ENCODE data around the gene COX11. TPM values are rescaled to one million over a fixed set of nuclear protein-coding genes. Genes with fewer than 3 reads are reported as not detected.

COX11 gene
- total RNA-seq, 1 experiment from 2014 or later: 98.5 TPM

DNA sequence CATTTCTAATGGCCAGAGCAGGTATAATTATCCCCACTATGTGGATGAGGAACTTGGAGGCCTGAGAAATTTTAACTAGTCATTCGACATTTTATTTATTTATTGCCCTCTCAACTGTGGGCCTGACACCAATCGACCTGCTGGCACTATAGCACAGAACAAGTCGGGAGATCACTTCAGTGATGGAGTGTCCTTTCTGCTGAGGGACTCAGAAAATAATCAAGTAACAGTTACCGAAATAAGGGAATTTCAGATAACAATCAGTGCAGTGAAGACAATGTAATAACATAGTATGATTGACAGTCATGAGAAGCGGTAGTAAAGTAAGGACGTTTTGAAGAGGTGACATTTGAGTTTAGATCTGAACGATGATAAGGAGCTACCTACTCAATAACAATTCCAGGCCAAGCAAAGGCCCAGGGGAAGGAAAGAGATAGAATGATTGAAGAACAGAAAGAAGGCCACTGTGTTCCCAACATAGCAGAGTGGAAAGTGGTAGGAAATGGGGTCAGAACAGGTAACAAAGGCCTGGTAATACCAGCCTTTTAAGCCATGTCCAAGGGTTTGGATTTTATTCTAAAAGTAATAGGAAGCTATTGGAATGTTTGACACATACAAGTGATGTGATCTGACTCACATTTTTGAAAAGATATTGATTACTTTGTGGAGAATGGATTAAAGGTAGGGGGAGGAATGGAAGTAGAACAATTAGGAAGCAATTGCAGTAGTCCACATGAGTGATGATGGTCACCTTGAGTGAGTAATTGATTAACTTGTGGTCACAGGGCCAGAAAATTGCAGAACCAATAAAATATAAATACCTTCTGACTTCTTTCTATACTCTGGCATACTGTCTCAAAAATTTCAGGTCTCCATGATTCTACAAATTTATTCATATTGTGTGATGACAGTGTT is 1.5 kb upstream of the COX11 start:
- no peak for DNase-seq (ENCODE audit: low spot score)
- in situ Hi-C loops (cut with HindIII; ENCODE audit: low sequenced_read_pairs): no loop called here

DNA sequence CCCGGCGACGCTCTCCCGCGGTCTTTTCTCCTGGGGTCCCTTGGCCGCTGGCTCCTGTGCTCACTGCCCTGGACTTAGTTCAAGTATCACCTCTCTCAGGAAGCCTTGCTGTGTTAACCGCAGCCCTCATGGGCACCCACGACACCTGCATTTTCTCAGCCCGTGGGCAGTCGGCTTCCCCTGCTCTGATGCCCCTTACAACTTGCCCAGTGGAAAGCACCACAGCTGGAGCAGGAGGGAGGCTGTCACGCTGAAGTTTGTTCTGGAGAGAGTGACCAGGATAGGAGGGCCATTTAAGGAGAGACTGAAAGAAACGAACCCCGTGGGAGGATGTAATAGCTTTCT is 506 bp upstream of the COX11 start:
- in situ Hi-C loops (cut with HindIII; ENCODE audit: low sequenced_read_pairs): no loop called here
- DNase-seq (ENCODE audit: low spot score): no peak

DNA sequence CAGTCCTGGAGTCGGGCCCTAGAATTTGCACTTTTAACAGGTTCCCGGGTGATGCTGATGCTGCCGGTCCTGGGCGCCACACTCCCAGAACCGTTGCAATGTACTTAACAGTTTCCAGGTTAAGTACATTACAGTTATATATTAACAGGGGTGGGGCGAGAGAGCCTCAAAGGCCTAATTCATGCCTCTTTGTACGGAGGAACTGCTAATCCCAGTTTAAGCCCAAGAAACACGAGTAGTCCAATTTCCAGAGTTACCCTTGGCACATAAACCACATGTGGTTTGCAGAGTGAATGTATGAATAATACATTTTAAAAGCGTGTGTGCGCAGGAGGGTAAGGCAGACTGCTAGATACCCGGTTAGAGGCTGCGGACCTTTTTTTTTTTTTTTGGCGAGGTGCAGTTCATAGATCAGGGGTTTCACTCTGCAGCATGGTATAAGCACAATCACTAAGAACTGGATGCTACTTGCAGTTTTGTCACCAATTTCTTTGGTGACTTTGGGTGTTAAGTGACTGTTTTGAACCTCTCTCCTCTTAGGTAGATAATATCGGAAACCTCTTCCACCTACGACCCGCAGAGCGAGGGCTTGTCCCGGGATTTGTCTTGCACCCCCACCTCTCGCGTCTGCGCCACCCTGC is 713 bp downstream of the COX11 start:
- no peak for DNase-seq (ENCODE audit: low spot score)
- in situ Hi-C loops (cut with HindIII; ENCODE audit: low sequenced_read_pairs): no loop called here

DNA sequence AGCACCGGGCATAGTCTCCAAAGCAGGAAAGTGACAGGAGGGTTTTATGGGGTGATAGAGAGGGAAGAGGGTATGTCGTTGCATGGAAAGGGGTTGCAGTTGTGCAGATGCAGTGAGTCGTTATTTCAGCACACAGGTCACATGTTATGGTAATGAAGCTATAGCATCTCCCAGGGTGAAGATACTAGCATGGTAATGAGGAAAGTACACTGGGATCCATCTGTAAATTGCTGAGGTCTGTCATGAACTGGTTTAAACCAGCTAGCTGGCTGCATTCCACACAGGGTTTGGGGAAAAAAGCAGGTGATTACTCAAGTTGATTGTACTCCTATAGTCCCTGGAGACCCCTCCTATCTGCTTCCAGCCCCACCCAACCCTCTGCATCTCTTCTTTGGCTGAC is 11.7 kb downstream of the COX11 start:
- no peak for DNase-seq (ENCODE audit: low spot score)
- in situ Hi-C loops (cut with HindIII; ENCODE audit: low sequenced_read_pairs): no loop called here

DNA sequence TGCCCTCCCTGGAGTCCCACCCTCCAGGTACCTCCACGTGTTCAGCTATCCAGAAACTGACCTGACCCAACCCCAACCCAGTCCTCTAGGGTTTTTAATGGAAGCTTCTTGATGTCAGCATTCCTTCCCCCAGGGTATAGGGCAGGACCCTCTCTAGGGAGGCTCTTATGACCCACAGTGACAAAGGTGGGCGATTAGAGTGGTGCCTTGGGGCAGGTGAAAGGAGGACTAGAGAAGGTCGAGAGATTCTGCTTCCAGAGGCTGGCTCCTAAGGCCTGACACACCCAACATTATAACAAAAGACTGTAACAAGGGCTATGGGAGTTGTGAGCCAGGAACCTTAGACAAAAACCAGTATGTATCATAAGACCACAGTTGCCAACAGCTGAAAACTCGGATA is 17.2 kb downstream of the COX11 start:
- in situ Hi-C loops (cut with HindIII; ENCODE audit: low sequenced_read_pairs): no loop called here
- DNase-seq (ENCODE audit: low spot score): no peak

DNA sequence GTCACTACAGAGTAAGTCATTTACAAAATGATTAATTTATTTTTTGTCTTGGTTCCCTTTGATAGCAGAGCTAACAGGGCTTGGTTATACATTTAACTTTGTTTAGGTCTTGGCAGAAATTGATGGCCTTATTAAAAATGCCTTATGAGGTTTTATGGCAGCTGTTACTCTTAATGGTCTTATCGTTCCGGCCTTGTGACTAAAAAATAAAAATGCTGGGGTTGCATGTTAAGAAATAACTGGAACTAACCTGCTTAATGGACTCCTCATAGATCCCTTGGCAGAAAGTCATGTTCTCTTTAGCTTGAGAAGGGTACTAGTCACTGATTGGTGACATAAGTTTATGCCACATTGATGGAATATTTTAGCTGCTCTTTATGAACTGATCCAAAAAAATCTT is 18.3 kb downstream of the COX11 start:
- DNase-seq (ENCODE audit: low spot score): no peak
- in situ Hi-C loops (cut with HindIII; ENCODE audit: low sequenced_read_pairs): no loop called here

DNA sequence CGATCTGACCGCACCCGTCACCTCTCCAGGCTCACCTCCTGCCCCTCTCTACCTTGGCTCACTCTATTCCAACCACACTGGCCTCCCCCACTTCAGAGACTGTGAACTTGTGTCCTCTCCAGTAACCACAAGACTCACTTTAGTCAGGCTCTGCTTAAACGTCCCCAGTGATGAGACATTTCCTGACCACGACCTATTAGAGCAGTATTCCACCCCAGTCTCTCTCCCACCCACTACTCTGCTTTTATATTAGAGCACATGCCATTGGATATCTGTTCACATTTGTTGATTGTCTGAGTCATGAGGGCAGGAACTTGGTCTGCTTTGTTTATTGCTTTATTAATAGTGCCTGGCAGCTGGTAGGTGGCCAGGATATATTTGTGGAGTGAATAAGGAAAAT is 20.1 kb downstream of the COX11 start:
- no peak for DNase-seq (ENCODE audit: low spot score)
- in situ Hi-C loops (cut with HindIII; ENCODE audit: low sequenced_read_pairs): no loop called here

DNA sequence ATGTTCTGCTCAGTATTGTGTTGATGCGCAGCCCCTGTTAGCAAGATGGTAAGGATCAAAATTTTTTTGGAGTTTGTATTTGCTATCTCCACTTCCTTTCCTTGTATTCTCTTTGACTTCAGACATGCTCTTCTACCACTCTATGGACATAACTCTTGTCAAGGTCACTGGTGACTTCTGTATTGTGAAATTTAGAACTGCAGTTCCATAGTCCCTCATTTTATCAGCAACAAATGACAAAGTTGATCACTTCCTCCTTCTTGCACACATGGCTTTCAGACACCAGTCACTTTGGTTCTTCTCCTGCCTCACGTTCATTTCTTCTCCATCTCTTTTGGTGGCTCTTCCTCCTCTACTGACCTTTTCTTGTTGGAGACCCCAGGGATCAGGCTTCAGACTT is 21.1 kb downstream of the COX11 start:
- DNase-seq (ENCODE audit: low spot score): no peak
- in situ Hi-C loops (cut with HindIII; ENCODE audit: low sequenced_read_pairs): no loop called here

DNA sequence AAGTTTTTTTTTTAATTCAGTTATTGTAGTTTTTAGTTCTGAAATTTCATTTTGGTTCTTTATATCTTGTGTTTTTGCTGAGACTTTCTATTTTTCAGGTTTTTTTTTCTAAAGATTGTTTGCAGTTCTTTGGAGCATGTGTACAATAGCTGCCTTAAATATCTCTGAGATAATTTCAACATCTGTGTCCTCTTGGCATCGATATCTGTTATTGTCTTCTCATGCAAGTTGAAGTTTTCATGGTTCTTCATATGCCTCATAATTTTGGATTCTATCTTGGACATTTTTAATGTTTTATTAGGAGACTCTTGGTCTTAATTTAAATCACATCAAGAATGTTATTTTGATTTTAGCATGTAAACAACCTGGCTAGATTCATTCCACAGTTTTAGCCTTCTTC is 22.8 kb downstream of the COX11 start:
- in situ Hi-C loops (cut with HindIII; ENCODE audit: low sequenced_read_pairs): no loop called here
- no peak for DNase-seq (ENCODE audit: low spot score)

DNA sequence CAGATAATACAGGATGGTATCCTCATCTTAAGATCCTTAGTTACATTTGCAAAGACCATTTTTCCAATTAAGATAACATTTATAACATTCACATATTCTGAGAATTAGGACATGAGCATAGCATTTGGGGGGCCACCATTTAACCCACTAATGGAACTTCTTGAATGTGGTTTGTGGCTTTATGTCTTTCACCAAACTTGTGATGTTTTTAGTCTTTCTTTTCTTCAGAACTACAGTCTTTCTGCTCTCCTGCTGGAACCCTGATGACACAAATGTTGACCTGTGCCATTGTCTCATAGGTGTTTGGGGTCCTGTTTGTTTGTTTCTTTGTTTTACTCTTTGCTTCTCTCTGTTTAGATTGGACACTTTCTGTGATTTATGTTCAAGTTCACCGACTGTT is 23.2 kb downstream of the COX11 start:
- no peak for DNase-seq (ENCODE audit: low spot score)
- in situ Hi-C loops (cut with HindIII; ENCODE audit: low sequenced_read_pairs): no loop called here

DNA sequence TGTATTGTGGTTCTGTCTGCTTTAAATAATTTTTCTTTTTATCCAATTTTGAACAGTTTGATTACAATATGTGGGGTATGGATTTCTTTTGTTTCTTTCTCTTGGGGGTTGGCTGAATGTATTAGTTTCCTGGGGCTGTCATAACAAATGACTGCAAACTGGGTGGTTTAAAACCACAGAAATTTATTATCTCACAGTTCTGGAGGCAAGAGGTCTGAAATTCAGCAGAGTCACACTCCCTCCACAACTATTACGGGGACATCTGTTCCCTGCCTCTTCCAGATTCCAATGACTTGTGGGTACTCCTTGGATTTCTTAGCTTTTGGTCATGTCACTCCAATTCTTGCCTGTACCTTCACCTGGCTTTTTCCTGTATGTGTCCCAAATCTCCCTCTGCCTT is 23.7 kb downstream of the COX11 start:
- no peak for DNase-seq (ENCODE audit: low spot score)
- in situ Hi-C loops (cut with HindIII; ENCODE audit: low sequenced_read_pairs): no loop called here

DNA sequence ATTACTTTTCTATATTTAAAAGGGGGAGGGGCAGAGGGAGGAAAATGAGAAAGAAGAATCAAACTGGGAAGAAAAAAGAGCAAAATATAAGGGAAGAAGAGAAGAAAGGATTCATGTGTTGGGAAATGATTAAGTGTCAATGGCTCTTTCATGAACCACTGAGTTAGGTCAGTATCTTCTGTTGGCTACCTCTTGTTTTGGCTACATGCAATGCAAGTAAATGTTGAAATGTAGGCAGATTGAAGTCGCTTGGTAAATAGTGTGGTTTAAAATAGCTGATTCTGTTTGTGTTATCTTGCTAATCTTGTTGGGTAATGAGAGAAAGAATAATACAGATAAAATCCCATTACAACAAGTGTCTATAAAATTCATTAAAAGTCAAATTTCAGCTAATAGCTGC is 27.2 kb downstream of the COX11 start:
- in situ Hi-C loops (cut with HindIII; ENCODE audit: low sequenced_read_pairs): no loop called here

DNA sequence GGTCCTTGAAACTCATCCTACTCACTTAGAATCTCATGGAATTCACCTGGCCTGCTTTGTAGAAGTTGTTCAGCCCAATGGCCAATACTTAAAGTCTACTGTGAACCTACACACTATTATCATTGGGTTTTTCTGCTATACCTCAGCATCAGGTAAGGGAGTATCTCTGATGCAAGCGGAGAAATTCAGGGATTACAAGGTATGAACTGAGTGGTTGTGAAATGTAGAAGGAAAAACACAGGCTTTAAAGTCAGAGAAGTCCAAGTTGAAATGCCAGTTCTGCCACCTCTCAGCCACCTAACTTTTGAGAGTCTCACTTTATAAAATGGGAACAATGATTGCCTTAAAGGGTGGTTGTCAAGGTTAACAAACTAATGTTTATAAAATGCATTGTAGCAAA is 31.0 kb downstream of the COX11 start:
- in situ Hi-C loops (cut with HindIII; ENCODE audit: low sequenced_read_pairs): no loop called here
- no peak for DNase-seq (ENCODE audit: low spot score)

More for the DNA sequence above, 27.2 kb downstream of the COX11 start:
- DNase-seq (ENCODE audit: low spot score): no peak

DNA sequence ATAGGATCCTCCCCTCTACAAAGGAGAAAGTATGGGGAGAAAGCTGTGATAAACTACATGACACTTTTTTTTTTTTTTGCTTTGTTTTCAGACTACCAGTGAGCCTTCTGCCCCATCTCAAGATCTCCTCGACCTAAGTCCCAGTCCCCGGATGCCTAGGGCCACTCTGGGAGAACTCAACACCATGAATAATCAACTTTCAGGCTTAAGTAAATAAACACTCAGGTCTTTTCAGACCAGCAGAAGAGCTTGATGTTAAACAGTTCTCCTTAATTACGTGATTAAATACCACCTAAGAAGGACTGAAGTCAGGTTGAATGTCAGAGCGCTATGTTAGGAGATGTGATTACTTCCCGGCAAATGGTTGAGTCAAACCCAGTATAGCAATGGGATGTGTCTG is 31.4 kb downstream of the COX11 start:
- in situ Hi-C loops (cut with HindIII; ENCODE audit: low sequenced_read_pairs): no loop called here

DNA sequence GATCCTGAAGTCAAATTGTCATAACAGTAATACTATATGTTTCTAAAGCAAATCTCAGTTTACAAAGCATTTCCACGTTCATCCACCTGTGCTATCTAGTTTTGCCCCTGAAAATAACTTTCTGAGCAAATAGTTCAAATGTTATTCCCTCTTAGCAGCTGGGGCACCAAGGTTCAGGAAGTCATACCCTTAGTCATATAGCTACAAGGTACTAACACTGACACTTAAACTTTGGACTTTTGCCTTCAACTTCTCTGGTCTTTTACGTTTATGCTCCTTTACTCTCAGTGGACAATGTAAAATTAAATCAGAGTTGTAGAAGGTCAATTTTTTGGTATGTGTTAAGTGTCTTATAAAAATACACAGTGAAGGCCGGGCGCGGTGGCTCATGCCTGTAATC is 33.0 kb downstream of the COX11 start:
- in situ Hi-C loops (cut with HindIII; ENCODE audit: low sequenced_read_pairs): no loop called here
- no peak for DNase-seq (ENCODE audit: low spot score)

More for the DNA sequence above, 31.4 kb downstream of the COX11 start:
- no peak for DNase-seq (ENCODE audit: low spot score)

DNA sequence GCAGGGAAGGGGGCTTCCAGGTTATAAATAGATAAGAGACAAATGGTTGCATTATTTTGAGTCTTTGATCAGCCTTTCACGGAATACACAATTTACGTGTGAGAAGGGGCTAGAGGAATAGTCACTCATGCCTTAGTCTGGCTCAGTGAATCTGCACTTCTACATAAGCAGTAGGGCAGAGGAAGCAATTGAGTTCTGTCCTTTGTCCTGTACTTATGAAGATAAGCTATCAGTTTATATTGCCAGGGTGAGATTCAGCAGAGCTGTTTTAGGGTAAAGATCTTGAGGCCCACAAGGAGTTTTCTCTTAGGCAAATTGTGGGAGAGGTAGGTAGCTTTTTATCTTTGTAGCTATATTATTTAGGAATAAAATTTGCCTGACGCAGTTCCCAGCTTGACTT is 34.5 kb downstream of the COX11 start:
- no peak for DNase-seq (ENCODE audit: low spot score)
- in situ Hi-C loops (cut with HindIII; ENCODE audit: low sequenced_read_pairs): no loop called here

DNA sequence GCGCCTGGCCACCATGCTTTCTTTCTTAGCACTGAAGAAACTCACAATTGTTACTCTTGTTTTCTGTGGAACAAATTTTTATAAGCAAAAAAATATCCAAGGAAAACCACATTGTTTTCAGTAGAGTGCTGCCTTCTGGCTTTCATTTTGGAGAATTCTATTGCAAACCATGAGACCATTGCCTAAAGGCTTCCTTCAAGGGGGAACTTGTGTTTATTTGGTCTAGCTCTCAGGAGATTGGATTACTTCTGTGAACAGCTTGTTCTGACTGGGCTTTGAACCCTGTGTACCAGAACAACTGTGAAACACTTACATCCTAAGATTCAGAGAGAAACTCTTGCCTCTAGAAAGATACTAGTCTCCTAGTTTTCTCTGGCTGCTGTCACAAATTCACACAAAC is 35.7 kb downstream of the COX11 start:
- DNase-seq (ENCODE audit: low spot score): no peak
- in situ Hi-C loops (cut with HindIII; ENCODE audit: low sequenced_read_pairs): no loop called here

DNA sequence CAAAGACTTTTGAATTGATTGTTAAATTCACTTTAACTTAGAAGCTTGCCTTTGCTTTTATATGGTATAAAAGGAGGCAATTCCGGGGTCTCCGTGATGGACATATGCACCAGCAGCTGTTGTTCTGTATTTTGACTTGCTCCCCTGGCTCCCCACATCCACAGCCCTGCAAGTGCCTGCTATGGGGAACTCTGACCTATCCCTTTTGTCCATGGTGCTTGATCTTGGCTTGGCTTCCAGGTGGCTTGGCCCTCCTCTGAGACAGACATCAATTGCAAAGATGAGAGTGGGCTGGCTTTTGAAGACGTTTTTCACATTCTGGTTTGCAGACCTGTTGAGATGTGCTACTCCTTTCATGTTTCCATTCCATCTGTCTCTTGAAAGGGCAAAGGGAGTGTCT is 40.9 kb downstream of the COX11 start:
- in situ Hi-C loops (cut with HindIII; ENCODE audit: low sequenced_read_pairs): no loop called here
- DNase-seq (ENCODE audit: low spot score): no peak

DNA sequence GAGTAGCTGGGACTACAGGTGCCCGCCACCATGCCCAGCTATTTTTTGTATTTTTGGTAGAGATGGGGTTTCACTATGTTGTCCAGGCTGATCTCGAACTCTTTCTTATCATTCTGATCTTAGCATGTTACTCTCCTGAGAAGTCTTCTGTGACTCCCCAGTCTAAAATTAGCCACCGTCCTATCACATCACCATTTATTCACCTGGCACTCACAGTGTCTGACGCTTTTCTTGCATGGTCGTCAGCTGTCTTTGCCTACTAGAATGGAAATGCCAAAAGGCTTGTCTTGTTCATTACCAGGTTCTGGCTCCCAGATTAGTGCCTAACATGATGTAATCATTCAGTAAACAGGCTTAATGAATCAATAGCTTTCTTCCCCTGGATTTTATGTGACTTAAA is 44.0 kb downstream of the COX11 start:
- in situ Hi-C loops (cut with HindIII; ENCODE audit: low sequenced_read_pairs): loop anchor here (25.0 kb wide), 1 partner anchor 137 kb away; no protein-coding TSS in a partner anchor
- DNase-seq (ENCODE audit: low spot score): no peak

DNA sequence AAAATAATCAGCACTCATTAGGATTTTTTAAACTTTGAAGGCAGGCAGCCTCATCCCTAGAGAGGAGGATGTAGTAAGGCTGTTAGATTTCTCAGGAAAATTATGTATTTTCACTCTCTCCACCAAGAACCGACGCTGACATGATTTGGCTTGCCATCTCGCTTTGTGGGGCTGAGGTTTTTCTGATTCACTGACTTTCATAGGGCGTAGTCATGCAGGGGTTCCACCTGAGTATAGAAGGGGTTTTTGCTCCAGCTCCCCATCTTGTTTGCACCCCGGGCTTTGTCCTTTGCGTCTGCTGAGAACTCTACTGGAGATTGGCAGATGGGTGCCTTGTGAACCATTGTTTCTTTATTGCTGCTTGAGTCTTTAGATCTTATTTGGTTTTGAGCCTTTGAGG is 47.6 kb downstream of the COX11 start:
- in situ Hi-C loops (cut with HindIII; ENCODE audit: low sequenced_read_pairs): loop anchor here (25.0 kb wide), 1 partner anchor 134 kb away; no protein-coding TSS in a partner anchor
- DNase-seq (ENCODE audit: low spot score): no peak

DNA sequence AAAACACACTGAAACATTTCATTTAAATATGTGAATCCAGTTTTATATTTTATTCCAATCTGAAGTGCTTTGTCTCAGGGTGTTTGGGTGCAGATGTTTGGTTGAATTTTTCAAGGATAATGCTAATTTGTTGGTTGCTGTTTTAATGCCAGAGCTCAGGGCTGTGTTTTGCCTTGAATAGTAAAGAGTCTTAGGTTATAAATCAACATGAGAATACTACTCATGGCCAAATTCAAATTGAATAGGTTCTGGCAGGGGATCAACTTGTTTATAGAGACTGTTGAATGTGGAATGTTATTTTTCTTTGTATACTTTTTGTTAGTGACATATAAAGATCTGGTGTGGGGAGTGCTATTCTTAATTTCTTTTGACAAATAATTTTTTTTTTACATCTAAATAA is 49.0 kb downstream of the COX11 start:
- in situ Hi-C loops (cut with HindIII; ENCODE audit: low sequenced_read_pairs): loop anchor here (25.0 kb wide), 1 partner anchor 132 kb away; no protein-coding TSS in a partner anchor
- DNase-seq (ENCODE audit: low spot score): no peak

Measured in G401 (cell line).